GM06990 (cell line): ENCODE results near the gene PRRT2.
"Not testable (repeated sequence)": the region's sequence is repeated elsewhere in the genome, so short reads cannot be mapped to it uniquely, and the experiment has no call there.

Experiments
- DNase-seq: peaks from one replicate; pipeline ENCODE4 v3.0.0-alpha.2; 2011; ENCODE audit not compliant: insufficient read length; ENCODE audit errors: extremely low read depth
- H3K27me3 ChIP-seq: replicated peaks from 2 replicates; pipeline ENCODE4 v1.6.0; 2011; ENCODE audit warnings: low read length; ENCODE audit not compliant: control insufficient read depth, insufficient read depth
- H3K36me3 ChIP-seq: 2 replicates; pipeline ENCODE4 v1.5.1; 2011; ENCODE audit warnings: low read length; ENCODE audit not compliant: control insufficient read depth, insufficient read depth
- H3K4me3 ChIP-seq: replicated peaks from 2 replicates; pipeline ENCODE4 v1.5.1; 2011; ENCODE audit warnings: low read depth, mild to moderate bottlenecking, control low read depth, low read length
- TF ChIP-seq, protein P1 (sequence below): IDR thresholded peaks from 2 replicates; pipeline ENCODE4 v1.5.1; 2011; ENCODE audit warnings: low read length, control low read depth, mild to moderate bottlenecking, inconsistent platforms; ENCODE audit not compliant: insufficient read depth, poor library complexity, severe bottlenecking

Gene PRRT2

DNA sequence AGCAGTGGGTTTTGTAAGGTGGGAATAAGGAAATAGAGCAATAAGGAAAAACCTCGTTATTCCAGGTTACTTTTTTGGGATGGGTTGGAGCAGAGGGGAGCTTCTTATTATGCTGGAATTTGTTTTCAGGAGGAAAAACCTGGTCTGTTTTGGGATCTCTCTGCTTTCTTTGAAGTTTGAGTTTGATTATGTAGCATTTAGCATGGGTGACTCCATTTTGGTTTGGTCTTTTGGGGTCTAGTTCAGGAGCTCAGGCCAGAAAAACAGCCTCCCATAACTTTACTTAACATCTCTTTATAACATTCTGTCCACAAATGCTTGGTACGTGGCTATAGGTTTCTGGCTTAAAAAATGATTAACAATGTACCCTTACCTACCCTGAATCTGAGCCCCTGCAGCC is 42.5 kb upstream of the PRRT2 start:
- TF ChIP-seq, protein P1, sequence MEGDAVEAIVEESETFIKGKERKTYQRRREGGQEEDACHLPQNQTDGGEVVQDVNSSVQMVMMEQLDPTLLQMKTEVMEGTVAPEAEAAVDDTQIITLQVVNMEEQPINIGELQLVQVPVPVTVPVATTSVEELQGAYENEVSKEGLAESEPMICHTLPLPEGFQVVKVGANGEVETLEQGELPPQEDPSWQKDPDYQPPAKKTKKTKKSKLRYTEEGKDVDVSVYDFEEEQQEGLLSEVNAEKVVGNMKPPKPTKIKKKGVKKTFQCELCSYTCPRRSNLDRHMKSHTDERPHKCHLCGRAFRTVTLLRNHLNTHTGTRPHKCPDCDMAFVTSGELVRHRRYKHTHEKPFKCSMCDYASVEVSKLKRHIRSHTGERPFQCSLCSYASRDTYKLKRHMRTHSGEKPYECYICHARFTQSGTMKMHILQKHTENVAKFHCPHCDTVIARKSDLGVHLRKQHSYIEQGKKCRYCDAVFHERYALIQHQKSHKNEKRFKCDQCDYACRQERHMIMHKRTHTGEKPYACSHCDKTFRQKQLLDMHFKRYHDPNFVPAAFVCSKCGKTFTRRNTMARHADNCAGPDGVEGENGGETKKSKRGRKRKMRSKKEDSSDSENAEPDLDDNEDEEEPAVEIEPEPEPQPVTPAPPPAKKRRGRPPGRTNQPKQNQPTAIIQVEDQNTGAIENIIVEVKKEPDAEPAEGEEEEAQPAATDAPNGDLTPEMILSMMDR = no peak
- no peaks in the 10 kb centered on the region for H3K27me3 ChIP-seq
- H3K4me3 ChIP-seq = no peak overlapping the region
- no peaks in the 10 kb centered on the region for H3K36me3 ChIP-seq
- no peak for DNase-seq

DNA sequence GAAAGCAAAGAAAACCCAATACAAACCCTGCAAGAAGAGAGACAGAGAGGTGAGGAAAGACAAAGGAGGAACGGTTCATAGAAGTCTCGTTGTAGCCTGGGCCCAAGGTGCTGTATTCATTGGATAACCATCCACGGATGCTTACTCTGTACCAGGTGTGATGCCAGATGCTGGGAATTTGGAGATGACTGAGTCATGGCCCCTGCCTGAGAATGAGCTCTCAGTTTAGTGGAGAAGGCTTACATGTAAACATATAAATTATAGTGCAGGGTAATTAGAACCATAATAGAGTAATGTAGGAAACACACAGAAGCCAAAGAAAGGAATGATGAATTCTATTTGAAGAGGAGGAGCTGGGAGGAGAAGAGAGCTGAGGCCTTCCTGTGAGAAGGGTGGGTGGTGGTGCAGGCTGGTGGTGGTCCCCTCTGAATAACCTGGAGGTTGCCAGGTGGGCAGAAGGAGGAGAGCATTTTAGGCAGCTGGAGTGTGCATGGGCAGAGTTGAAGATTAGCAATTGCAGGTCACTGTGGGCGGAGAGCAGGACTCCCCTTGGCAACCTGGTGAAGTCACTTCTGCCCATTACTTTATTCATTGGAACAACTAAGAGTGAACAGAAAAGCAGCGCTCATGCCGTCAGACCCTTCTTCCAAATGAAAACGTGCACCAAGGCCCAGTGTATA is 41.6 kb upstream of the PRRT2 start:
- Histone ChIP-seq H3K36me3 (no peaks in the 10 kb centered on the region), H3K27me3 (no peaks in the 10 kb centered on the region), H3K4me3 (no peak overlapping the region)
- no peak for DNase-seq
- TF ChIP-seq, protein P1 = no peak

DNA sequence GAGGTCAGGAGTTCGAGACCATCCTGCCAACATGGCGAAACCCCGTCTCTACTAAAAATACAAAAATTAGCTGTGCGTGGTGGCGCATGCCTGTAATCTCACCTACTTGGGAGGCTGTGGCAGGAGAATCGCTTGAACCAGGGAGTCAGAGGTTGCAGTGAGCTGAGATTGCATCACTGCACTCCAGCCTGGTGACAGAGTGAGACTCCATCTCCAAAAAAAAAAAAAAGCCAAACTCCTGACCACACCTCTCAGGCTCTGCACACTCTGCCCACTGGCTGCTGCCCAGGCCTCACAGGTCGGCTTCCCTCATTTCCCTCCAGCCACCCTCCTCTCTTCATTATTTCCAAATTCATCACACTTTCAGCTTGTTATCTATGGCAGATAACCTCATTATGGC is 39.7 kb upstream of the PRRT2 start:
- not testable (repeated sequence) for H3K27me3 ChIP-seq, DNase-seq, H3K4me3 ChIP-seq, H3K36me3 ChIP-seq

DNA sequence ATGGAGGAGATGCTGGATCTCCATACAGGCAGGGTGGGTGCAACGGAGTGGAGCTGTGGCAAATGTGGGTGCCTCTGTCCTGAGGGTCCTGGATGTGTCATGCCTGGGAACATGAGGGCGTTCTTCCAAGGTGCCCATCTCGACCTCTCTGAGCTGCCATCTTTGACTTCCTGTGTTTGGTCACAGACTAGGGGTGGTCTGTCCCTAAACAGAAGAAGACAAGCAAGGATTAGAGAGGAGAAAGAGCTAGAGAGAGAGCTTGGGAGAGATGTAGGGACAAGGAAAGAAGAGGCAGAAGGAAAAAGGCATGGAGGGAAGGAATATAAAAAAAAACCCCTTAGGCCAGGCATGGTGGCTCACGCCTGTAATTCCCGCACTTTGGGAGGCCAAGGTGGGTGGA is 37.3 kb upstream of the PRRT2 start:
- Histone ChIP-seq H3K4me3 (no peak overlapping the region), H3K36me3 (no peaks in the 10 kb centered on the region), H3K27me3 (no peaks in the 10 kb centered on the region; the same call in 1 of the 2 replicates)
- TF ChIP-seq, protein P1 = no peak
- DNase-seq = no peak

DNA sequence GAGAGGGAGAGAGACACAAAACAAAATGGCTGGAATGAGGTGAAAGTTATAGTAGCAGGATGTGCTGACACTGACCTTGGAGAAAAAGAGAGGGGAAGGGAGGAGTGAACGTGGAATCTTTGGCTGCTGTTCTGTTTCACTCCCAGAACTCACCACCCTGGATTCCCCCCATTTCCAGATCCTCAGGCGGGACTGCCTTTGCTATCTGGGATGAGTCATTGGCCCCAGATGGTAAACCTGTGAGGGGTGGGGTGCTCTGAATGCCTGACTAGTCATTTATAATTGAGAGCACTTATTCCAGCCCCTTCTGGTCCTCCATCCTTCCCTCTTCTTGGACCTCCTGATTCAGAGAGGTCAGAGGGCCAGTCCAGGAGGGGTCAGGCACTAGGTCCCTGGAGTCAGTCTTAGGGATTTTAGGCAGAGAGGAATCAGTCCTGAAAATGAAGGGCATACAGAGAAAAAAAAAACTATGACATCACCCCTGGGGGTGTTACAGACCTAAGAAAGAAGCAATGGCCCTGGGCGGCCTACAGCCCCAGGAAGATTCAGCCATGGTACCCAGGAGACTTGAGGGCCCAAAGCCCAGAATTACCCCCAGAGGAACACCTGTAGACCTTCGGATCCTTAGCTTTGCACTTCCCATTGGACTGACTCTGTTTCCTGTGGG is 36.1 kb upstream of the PRRT2 start:
- TF ChIP-seq, protein P1 = no peak

DNA sequence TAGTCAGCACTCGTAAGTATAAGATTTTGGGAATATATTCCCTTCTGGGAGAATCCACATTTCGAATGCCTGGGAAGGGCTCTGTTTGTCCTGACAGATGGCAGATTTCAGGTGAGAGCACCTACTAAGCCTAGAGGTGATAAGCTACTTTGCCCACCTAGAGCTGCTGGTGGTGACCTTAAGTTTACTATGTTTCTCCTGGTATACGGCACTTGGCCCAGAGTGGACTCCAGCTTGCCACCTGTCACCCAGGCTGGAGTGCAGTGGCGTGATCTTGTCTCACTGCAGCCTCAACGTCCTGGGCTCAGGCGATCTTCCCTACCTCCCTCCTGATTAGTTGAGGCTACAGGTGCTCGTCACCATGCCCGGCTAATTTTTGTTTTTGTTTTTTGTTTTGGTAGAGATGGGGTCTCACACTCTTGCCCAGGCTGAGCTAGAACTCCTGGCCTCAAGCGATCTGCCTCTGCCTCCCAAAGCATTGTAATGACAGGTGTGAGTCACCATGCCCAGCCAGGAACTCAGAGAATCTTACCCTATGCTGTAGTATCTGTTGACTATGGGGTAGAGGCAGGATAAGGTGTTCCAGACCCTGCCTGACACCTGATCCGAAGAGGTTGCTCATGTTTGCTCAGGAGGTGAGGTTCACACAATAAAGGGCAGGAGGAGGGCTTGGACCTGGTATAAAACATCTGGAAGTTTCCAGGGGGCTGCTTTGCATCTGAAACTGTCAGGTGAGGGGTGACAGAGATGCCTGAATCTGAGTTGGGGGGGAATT is 34.2 kb upstream of the PRRT2 start, which contains the start of gene ZG16:
ZG16 (plus strand) TSS at position 681 of the 775 bp plus-strand sequence. CDS start 1,011 bp downstream, outside the sequence.
- DNase-seq = no peak
- no peak within 1 kb of the TSS for H3K4me3 ChIP-seq
- no peaks in the 10 kb centered on the region for H3K36me3 ChIP-seq

More for the DNA sequence above, 36.1 kb upstream of the PRRT2 start:
- Histone ChIP-seq H3K4me3 (no peak overlapping the region), H3K36me3 (no peaks in the 10 kb centered on the region), H3K27me3 (no peaks in the 10 kb centered on the region; the same call in 1 of the 2 replicates)
- no peak for DNase-seq

More for the DNA sequence above, 34.2 kb upstream of the PRRT2 start, which contains the start of gene ZG16:
- TF ChIP-seq, protein P1 = no peak
- H3K27me3 ChIP-seq = no peaks in the 10 kb centered on the region; the same call in 1 of the 2 replicates
